ENCODE results near the gene RNF222. TPM values are rescaled to one million over a fixed set of nuclear protein-coding genes. Genes with fewer than 3 reads are reported as not detected.
"Not testable (repeated sequence)": the region's sequence is repeated elsewhere in the genome, so short reads cannot be mapped to it uniquely, and the experiment has no call there.

The RNF222 gene
- total and polyA plus RNA-seq, 2 donors (not counting 1 experiment from before 2014, with no cell fraction given): not detected

- H4K20me1 ChIP-seq (ENCODE audit: control insufficient read depth, extremely low read depth, insufficient read depth, low read length): no peaks in the 10 kb centered on the region
- H3K9me3 ChIP-seq (ENCODE audit: control insufficient read depth, insufficient read depth, low read depth, low read length): no peaks in the 10 kb centered on the region
- TF ChIP-seq CTCF (conservative IDR thresholded peaks at IDR 0.05 in 1 of 2, IDR thresholded peaks at IDR 0.05 in 1 of 2; ENCODE audit: low read depth in 1 of 2, low read length in 2 of 2): no peak
- no peak for TF ChIP-seq EZH2 (IDR thresholded peaks at IDR 0.05; ENCODE audit: low read length, missing control alignments)
- H3K36me3 ChIP-seq (ENCODE audit: control insufficient read depth, insufficient read depth, low read length): peaks cover 9% of the 10 kb centered on the region
- H3K27me3 ChIP-seq (ENCODE audit: control insufficient read depth, insufficient read depth, low read length): no peaks in the 10 kb centered on the region
- peaks cover 36% of the 10 kb centered on the region for H3K79me2 ChIP-seq (ENCODE audit: control insufficient read depth, insufficient read depth, low read length)
- H3K4me2 ChIP-seq (ENCODE audit: extremely low read depth, insufficient read depth, low read length): no peak overlapping the region
- peaks cover 4% of the 10 kb centered on the region for H3K4me1 ChIP-seq (ENCODE audit: control insufficient read depth, extremely low read depth, insufficient read depth, low read length)
- H3K4me3 ChIP-seq (replicated peaks in 1 of 4; ENCODE audit: control extremely low read depth in 1 of 4, insufficient read depth in 1 of 4, low read depth in 3 of 4, low read length in 4 of 4): no peak overlapping the region
- no peak overlapping the region for H2AFZ ChIP-seq (ENCODE audit: low read length)
- no peak overlapping the region for H3K27ac ChIP-seq (ENCODE audit: insufficient read depth, low read length)
- H3K9ac ChIP-seq (ENCODE audit: insufficient read depth, low read length): no peak overlapping the region
- DNase-seq (ENCODE audit: low read depth in 2 of 2): no peak
Measured at GRCh38 chr17:8377422-8377821, 20.2 kb downstream of the RNF222 start.

GRCh38 chr17:8376271-8377067, 21.2 kb downstream of the RNF222 start, which contains the start of gene KRABD2:
Gene KRABD2 (minus strand): TSS chr17:8376704.
- peaks cover 26% of the 10 kb centered on the region for H3K79me2 ChIP-seq (ENCODE audit: control insufficient read depth, insufficient read depth, low read length)
- H4K20me1 ChIP-seq (ENCODE audit: control insufficient read depth, extremely low read depth, insufficient read depth, low read length): no peaks in the 10 kb centered on the region
- peak within 1 kb of the TSS; percentile 77 for H3K9ac ChIP-seq (ENCODE audit: insufficient read depth, low read length)
- H3K27ac ChIP-seq (ENCODE audit: insufficient read depth, low read length): peak within 1 kb of the TSS; percentile 59
- peaks cover 3% of the 10 kb centered on the region for H3K4me1 ChIP-seq (ENCODE audit: control insufficient read depth, extremely low read depth, insufficient read depth, low read length)
- H3K4me3 ChIP-seq (replicated peaks in 1 of 4; ENCODE audit: control extremely low read depth in 1 of 4, insufficient read depth in 1 of 4, low read depth in 3 of 4, low read length in 4 of 4): peak within 1 kb of the TSS; percentile 56 to 88 (median 71)
- peak; percentile 31 to 53 for TF ChIP-seq CTCF (conservative IDR thresholded peaks at IDR 0.05 in 1 of 2, IDR thresholded peaks at IDR 0.05 in 1 of 2; ENCODE audit: low read depth in 1 of 2, low read length in 2 of 2)
- no peak for TF ChIP-seq EZH2 (IDR thresholded peaks at IDR 0.05; ENCODE audit: low read length, missing control alignments)
- no peaks in the 10 kb centered on the region for H3K27me3 ChIP-seq (ENCODE audit: control insufficient read depth, insufficient read depth, low read length)
- peak; percentile 83 for DNase-seq (ENCODE audit: low read depth in 2 of 2)
- peaks cover 8% of the 10 kb centered on the region for H3K36me3 ChIP-seq (ENCODE audit: control insufficient read depth, insufficient read depth, low read length)
- H2AFZ ChIP-seq (ENCODE audit: low read length): peak within 1 kb of the TSS; percentile 57
- H3K9me3 ChIP-seq (ENCODE audit: control insufficient read depth, insufficient read depth, low read depth, low read length): no peaks in the 10 kb centered on the region
- H3K4me2 ChIP-seq (ENCODE audit: extremely low read depth, insufficient read depth, low read length): peak within 1 kb of the TSS; percentile 74

GRCh38 chr17:8375738-8376259, 21.8 kb downstream of the RNF222 start:
- H4K20me1 ChIP-seq (ENCODE audit: control insufficient read depth, extremely low read depth, insufficient read depth, low read length): no peaks in the 10 kb centered on the region
- peak overlapping the region; percentile 59 for H3K27ac ChIP-seq (ENCODE audit: insufficient read depth, low read length)
- peak overlapping the region; percentile 56 to 88 (median 71) for H3K4me3 ChIP-seq (replicated peaks in 1 of 4; ENCODE audit: control extremely low read depth in 1 of 4, insufficient read depth in 1 of 4, low read depth in 3 of 4, low read length in 4 of 4)
- H3K9me3 ChIP-seq (ENCODE audit: control insufficient read depth, insufficient read depth, low read depth, low read length): no peaks in the 10 kb centered on the region
- no peaks in the 10 kb centered on the region for H3K4me1 ChIP-seq (ENCODE audit: control insufficient read depth, extremely low read depth, insufficient read depth, low read length)
- H3K36me3 ChIP-seq (ENCODE audit: control insufficient read depth, insufficient read depth, low read length): peaks cover 6% of the 10 kb centered on the region
- peaks cover 19% of the 10 kb centered on the region for H3K79me2 ChIP-seq (ENCODE audit: control insufficient read depth, insufficient read depth, low read length)
- no peak overlapping the region for H3K9ac ChIP-seq (ENCODE audit: insufficient read depth, low read length)
- H3K27me3 ChIP-seq (ENCODE audit: control insufficient read depth, insufficient read depth, low read length): no peaks in the 10 kb centered on the region
- TF ChIP-seq EZH2 (IDR thresholded peaks at IDR 0.05; ENCODE audit: low read length, missing control alignments) (no peak), CTCF (conservative IDR thresholded peaks at IDR 0.05 in 1 of 2, IDR thresholded peaks at IDR 0.05 in 1 of 2; ENCODE audit: low read depth in 1 of 2, low read length in 2 of 2) (no peak)
- peak in 1 of 2 donors; percentile 39 for DNase-seq (ENCODE audit: low read depth in 2 of 2)
- H2AFZ ChIP-seq (ENCODE audit: low read length): peak overlapping the region; percentile 3
- H3K4me2 ChIP-seq (ENCODE audit: extremely low read depth, insufficient read depth, low read length): peak overlapping the region; percentile 74

GRCh38 chr17:8373856-8374255, 23.8 kb downstream of the RNF222 start:
- H3K4me3 ChIP-seq (replicated peaks in 1 of 4; ENCODE audit: control extremely low read depth in 1 of 4, insufficient read depth in 1 of 4, low read depth in 3 of 4, low read length in 4 of 4); H3K9ac ChIP-seq (ENCODE audit: insufficient read depth, low read length); H2AFZ ChIP-seq (ENCODE audit: low read length); H4K20me1 ChIP-seq (ENCODE audit: control insufficient read depth, extremely low read depth, insufficient read depth, low read length); H3K27me3 ChIP-seq (ENCODE audit: control insufficient read depth, insufficient read depth, low read length); H3K4me1 ChIP-seq (ENCODE audit: control insufficient read depth, extremely low read depth, insufficient read depth, low read length); H3K27ac ChIP-seq (ENCODE audit: insufficient read depth, low read length); H3K4me2 ChIP-seq (ENCODE audit: extremely low read depth, insufficient read depth, low read length); H3K79me2 ChIP-seq (ENCODE audit: control insufficient read depth, insufficient read depth, low read length); H3K36me3 ChIP-seq (ENCODE audit: control insufficient read depth, insufficient read depth, low read length); H3K9me3 ChIP-seq (ENCODE audit: control insufficient read depth, insufficient read depth, low read depth, low read length); DNase-seq (ENCODE audit: low read depth in 2 of 2): not testable (repeated sequence)

Measured in fibroblast of lung (primary cell).